HFFc6 (cell line): ENCODE data around the gene KRT86. TPM values are rescaled to one million over a fixed set of nuclear protein-coding genes. Genes with fewer than 3 reads are reported as not detected.

Source experiments
- DNase-seq: peaks from one replicate; pipeline ENCODE4 v3.0.0-alpha.2; 2018
- H3K27ac Mint-ChIP-seq: 2 replicates; pipeline ENCODE4 v1.8.0; 2020; ENCODE audit warnings: mild to moderate bottlenecking, mixed read lengths
- H3K27me3 Mint-ChIP-seq: 2 replicates; pipeline ENCODE4 v1.8.0; 2021; ENCODE audit warnings: mild to moderate bottlenecking, moderate library complexity, mixed read lengths; ENCODE audit not compliant: insufficient read depth
- H3K36me3 Mint-ChIP-seq: 2 replicates; pipeline ENCODE4 v1.8.0; 2021; ENCODE audit warnings: low read depth, mixed read lengths
- H3K4me1 Mint-ChIP-seq: 2 replicates; pipeline ENCODE4 v1.8.0; 2020; ENCODE audit warnings: low read depth, mixed read lengths
- H3K4me3 Mint-ChIP-seq: 2 replicates; pipeline ENCODE4 v1.8.0; 2020; ENCODE audit warnings: mild to moderate bottlenecking, moderate library complexity, mixed read lengths
- H3K9me3 Mint-ChIP-seq: 2 replicates; pipeline ENCODE4 v1.8.0; 2020; ENCODE audit warnings: mild to moderate bottlenecking, mixed read lengths
- CTCF ChIP-seq: fragments of 200-600 bp; sonication (generic); IDR thresholded peaks from 2 replicates; pipeline ENCODE4 v1.5.0; 2021; ENCODE audit warnings: antibody characterized with exemption, mild to moderate bottlenecking
- total RNA-seq, 6 experiments: library from RNA; stranded (reverse); fragmentation: NEBNext Ultra II Directional; extraction: Animal tissue kit (Norgen Biotek cat#: 25700); gene quantifications; 2 replicates in 1 of 6; 3 replicates in 5 of 6; pipeline ENCODE4 v1.2.3, GENCODE V29; 2021

The KRT86 gene
- total RNA-seq, 6 experiments from 2014 or later = 0.15 to 0.26 (median 0.19) TPM; not detected in 1

GRCh38 chr12:52241205-52241842 lies 33.1 kb upstream of the KRT86 start:
- no peaks in the 10 kb centered on the region for H3K9me3 Mint-ChIP-seq
- peaks cover 55% of the 10 kb centered on the region for H3K4me1 Mint-ChIP-seq
- H3K4me3 Mint-ChIP-seq = no peak overlapping the region
- no peaks in the 10 kb centered on the region for H3K36me3 Mint-ChIP-seq
- no peaks in the 10 kb centered on the region for H3K27me3 Mint-ChIP-seq
- no peak overlapping the region for H3K27ac Mint-ChIP-seq
- no peak for DNase-seq
- no peak for TF ChIP-seq CTCF

GRCh38 chr12:52242442-52243258 lies 31.8 kb upstream of the KRT86 start:
- peaks cover 68% of the 10 kb centered on the region for H3K4me1 Mint-ChIP-seq
- peaks cover 2% of the 10 kb centered on the region; the same call in 1 of the 2 replicates for H3K27me3 Mint-ChIP-seq
- no peaks in the 10 kb centered on the region for H3K9me3 Mint-ChIP-seq
- H3K27ac Mint-ChIP-seq = no peak overlapping the region
- no peak for DNase-seq
- H3K4me3 Mint-ChIP-seq = no peak overlapping the region
- no peak for TF ChIP-seq CTCF
- no peaks in the 10 kb centered on the region; the same call in 1 of the 2 replicates for H3K36me3 Mint-ChIP-seq

GRCh38 chr12:52243259-52243855 lies 31.1 kb upstream of the KRT86 start:
- peaks cover 2% of the 10 kb centered on the region; the same call in 1 of the 2 replicates for H3K27me3 Mint-ChIP-seq
- peak overlapping the region; percentile 98 for H3K27ac Mint-ChIP-seq
- no peaks in the 10 kb centered on the region; the same call in 1 of the 2 replicates for H3K36me3 Mint-ChIP-seq
- peak overlapping the region; percentile 74; the same call in 1 of the 2 replicates for H3K4me3 Mint-ChIP-seq
- peaks cover 72% of the 10 kb centered on the region for H3K4me1 Mint-ChIP-seq
- TF ChIP-seq CTCF = no peak
- DNase-seq = no peak
- H3K9me3 Mint-ChIP-seq = no peaks in the 10 kb centered on the region

- H3K27ac Mint-ChIP-seq = peak overlapping the region; percentile 98
- peak overlapping the region; percentile 74 for H3K4me3 Mint-ChIP-seq
- no peaks in the 10 kb centered on the region for H3K9me3 Mint-ChIP-seq
- H3K4me1 Mint-ChIP-seq = peaks cover 72% of the 10 kb centered on the region
- DNase-seq = peak; percentile 86
- peak; percentile 18; the same call in 1 of the 2 replicates for TF ChIP-seq CTCF
- H3K27me3 Mint-ChIP-seq = peaks cover 6% of the 10 kb centered on the region
- H3K36me3 Mint-ChIP-seq = no peaks in the 10 kb centered on the region; the same call in 1 of the 2 replicates
Measured at GRCh38 chr12:52243856-52244614, 30.4 kb upstream of the KRT86 start.

GRCh38 chr12:52244615-52244994 lies 29.8 kb upstream of the KRT86 start:
- TF ChIP-seq CTCF = no peak
- no peak for DNase-seq
- Mint-ChIP-seq H3K27me3 (peaks cover 6% of the 10 kb centered on the region), H3K27ac (peak overlapping the region; percentile 98), H3K4me3 (peak overlapping the region; percentile 74), H3K4me1 (peaks cover 72% of the 10 kb centered on the region), H3K9me3 (no peaks in the 10 kb centered on the region), H3K36me3 (no peaks in the 10 kb centered on the region; the same call in 1 of the 2 replicates)
